Measurements from ENCODE around the gene ZNF778.

The ZNF778 gene

GRCh38 chr16:89278441-89279240, 61.1 kb downstream of the ZNF778 start:
- no peak for DNase-seq

GRCh38 chr16:89279666-89280481, 62.4 kb downstream of the ZNF778 start:
- no peak for DNase-seq

GRCh38 chr16:89280546-89281188, 63.2 kb downstream of the ZNF778 start:
- no peak for DNase-seq

GRCh38 chr16:89281189-89281577, 63.7 kb downstream of the ZNF778 start:
- DNase-seq, result no peak

GRCh38 chr16:89281829-89282228, 64.3 kb downstream of the ZNF778 start:
- no peak for DNase-seq

GRCh38 chr16:89282523-89282922, 65.0 kb downstream of the ZNF778 start:
- DNase-seq, result no peak

- DNase-seq, result no peak
Observed at GRCh38 chr16:89283449-89283848, 65.9 kb downstream of the ZNF778 start.

- DNase-seq, result no peak
Observed at GRCh38 chr16:89285381-89285780, 67.9 kb downstream of the ZNF778 start.

- no peak for DNase-seq
Observed at GRCh38 chr16:89286096-89286495, 68.6 kb downstream of the ZNF778 start.

Measured in activated CD8-positive, alpha-beta memory T cell treated with anti-CD3 and anti-CD28 coated beads for 24 hours (primary cell).